Gastroesophageal sphincter (tissue), 4 donors: Measurements from ENCODE around the gene WNK2. TPM values are rescaled to one million over a fixed set of nuclear protein-coding genes. Genes with fewer than 3 reads are reported as not detected.

Source experiments
- ATAC-seq: fragments of 150-250 bp; one replicate; pipeline ENCODE4 v1.9.1; 2016; ENCODE audit warnings: mild to moderate bottlenecking, moderate library complexity
- H3K27ac ChIP-seq, 4 donors: fragments of 200-600 bp; sonication (generic) in 3 of 4; 1 replicate in 3 of 4; 2 replicates in 1 of 4; pipeline ENCODE4 v1.5.1; 2016 to 2019
- H3K27me3 ChIP-seq: fragments of 200-600 bp; sonication (generic); one replicate; pipeline ENCODE4 v1.5.1; 2019
- H3K36me3 ChIP-seq, 2 donors: fragments of 200-600 bp; sonication (generic); one replicate each; pipeline ENCODE4 v1.5.1; 2019; ENCODE audit warnings: control low read depth in 1 of 2
- H3K4me1 ChIP-seq, 3 donors: fragments of 200-600 bp; sonication (generic); 1 replicate in 2 of 3; 2 replicates in 1 of 3; pipeline ENCODE4 v1.5.1; 2016 to 2019; ENCODE audit warnings: control low read depth in 2 of 3
- H3K4me3 ChIP-seq, 2 donors: fragments of 200-600 bp; sonication (generic); one replicate each; pipeline ENCODE4 v1.5.1; 2019; ENCODE audit warnings: mild to moderate bottlenecking in 1 of 2, moderate library complexity in 1 of 2
- H3K9me3 ChIP-seq, 3 donors: fragments of 200-600 bp; sonication (generic); one replicate each; pipeline ENCODE4 v1.5.1; 2017 to 2019; ENCODE audit warnings: control low read depth in 2 of 3
- CTCF ChIP-seq, 4 experiments: fragments of 200-600 bp in 2 of 4; fragments of 450-650 bp in 2 of 4; sonication (generic) in 1 of 4; IDR thresholded peaks; one replicate each; pipeline ENCODE4 v1.5.1; 2017 to 2019; ENCODE audit warnings: antibody characterized with exemption in 4 of 4, mild to moderate bottlenecking in 2 of 4, moderate library complexity in 2 of 4
- EP300 ChIP-seq: sonication (generic); formaldehyde crosslinking; IDR thresholded peaks from one replicate; pipeline ENCODE4 v1.6.1; 2017; ENCODE audit warnings: antibody characterized with exemption, mild to moderate bottlenecking
- POLR2A ChIP-seq, 2 donors: fragments of 450-650 bp; IDR thresholded peaks; one replicate each; pipeline ENCODE4 v1.6.1; 2017; ENCODE audit warnings: antibody characterized with exemption in 2 of 2, mild to moderate bottlenecking in 2 of 2, moderate library complexity in 1 of 2
- POLR2AphosphoS5 ChIP-seq: sonication (generic); formaldehyde crosslinking; IDR thresholded peaks from one replicate; pipeline ENCODE4 v1.6.1; 2017; ENCODE audit warnings: antibody characterized with exemption
- WGBS, 2 donors: methylation state at CpG; one replicate each; pipeline ENCODE4 v1.1.5; 2018; ENCODE audit warnings: low coverage in 1 of 2; 5-methylcytosine and 5-hydroxymethylcytosine counted together
- total RNA-seq, 4 donors: library from RNA; depleted of rRNA; stranded (reverse); fragments of >200 nt; gene quantifications; one replicate each; pipeline ENCODE4 v1.1.0, GENCODE V29; 2016

Gene WNK2
- total RNA-seq, 4 donors from 2014 or later: 26.8 to 104 (median 48.6) TPM

GRCh38 chr9:93191354-93191660 is 7.4 kb downstream of the WNK2 start:
- ATAC-seq: no peak
- TF ChIP-seq POLR2AphosphoS5: no peak
- no peak for TF ChIP-seq EP300
- no peak for TF ChIP-seq POLR2A (IDR thresholded peaks at IDR 0.05)
- TF ChIP-seq CTCF (IDR thresholded peaks at IDR 0.05): no peak
- H3K27me3 ChIP-seq: no peaks in the 10 kb centered on the region
- no peaks in the 10 kb centered on the region for H3K36me3 ChIP-seq
- 87% methylated on average over 4 of the region's 5 CpGs; no CpG with 5 or more reads in 1 of the 2 donors for WGBS, 2 donors
- peaks cover 0 to 2% (median 0%) of the 10 kb centered on the region in 3 donors for H3K9me3 ChIP-seq
- H3K4me3 ChIP-seq: no peak overlapping the region
- peak overlapping the region in 3 of 4 donors; percentile 31 to 88 (median 88) for H3K27ac ChIP-seq
- peaks cover 0 to 94% (median 19%) of the 10 kb centered on the region in 3 donors for H3K4me1 ChIP-seq

GRCh38 chr9:93192721-93193387 is 8.9 kb downstream of the WNK2 start:
- Histone ChIP-seq H3K4me3 (no peak overlapping the region), H3K4me1 (peaks cover 0 to 94% (median 13%) of the 10 kb centered on the region in 3 donors), H3K27ac (peak overlapping the region in 3 of 4 donors; percentile 53 to 64 (median 59)), H3K27me3 (no peaks in the 10 kb centered on the region), H3K36me3 (no peaks in the 10 kb centered on the region), H3K9me3 (peaks cover 0 to 3% (median 0%) of the 10 kb centered on the region in 3 donors)
- WGBS, 2 donors: 62 to 93% methylated on average over 5 to 7 of the region's 11 CpGs
- ATAC-seq: no peak
- TF ChIP-seq POLR2A (IDR thresholded peaks at IDR 0.05) (no peak), POLR2AphosphoS5 (no peak), EP300 (no peak)

- Histone ChIP-seq H3K27me3 (no peaks in the 10 kb centered on the region), H3K9me3 (peaks cover 0 to 3% (median 0%) of the 10 kb centered on the region in 3 donors), H3K36me3 (no peaks in the 10 kb centered on the region), H3K4me1 (peaks cover 0 to 94% (median 11%) of the 10 kb centered on the region in 3 donors), H3K4me3 (no peak overlapping the region), H3K27ac (peak overlapping the region in 3 of 4 donors; percentile 53 to 64 (median 59))
- WGBS, 2 donors: 37 to 56% methylated on average over 4 to 5 of the region's 12 CpGs
- no peak for ATAC-seq
- TF ChIP-seq CTCF (IDR thresholded peaks at IDR 0.05): peak in 1 of 4 experiments; percentile 28
- no peak for TF ChIP-seq EP300
- TF ChIP-seq POLR2A (IDR thresholded peaks at IDR 0.05): no peak
Measured at GRCh38 chr9:93193388-93194220, 9.7 kb downstream of the WNK2 start.

GRCh38 chr9:93194221-93194625 is 10.3 kb downstream of the WNK2 start:
- Histone ChIP-seq H3K36me3 (no peaks in the 10 kb centered on the region), H3K9me3 (peaks cover 0 to 3% (median 0%) of the 10 kb centered on the region in 3 donors), H3K27ac (peak overlapping the region in 2 of 4 donors; percentile 26 to 59), H3K4me1 (peaks cover 0 to 92% (median 10%) of the 10 kb centered on the region in 3 donors), H3K4me3 (no peak overlapping the region), H3K27me3 (no peaks in the 10 kb centered on the region)
- ATAC-seq: no peak
- TF ChIP-seq EP300: no peak
- no peak for TF ChIP-seq POLR2A (IDR thresholded peaks at IDR 0.05)
- no peak for TF ChIP-seq CTCF (IDR thresholded peaks at IDR 0.05)
- peak; percentile 41 for TF ChIP-seq POLR2AphosphoS5
- WGBS, 2 donors: 22 to 23% methylated on average over 1 of the region's 1 CpG

GRCh38 chr9:93194641-93195040 is 10.7 kb downstream of the WNK2 start:
- TF ChIP-seq POLR2AphosphoS5 (no peak), EP300 (no peak), POLR2A (IDR thresholded peaks at IDR 0.05) (no peak), CTCF (IDR thresholded peaks at IDR 0.05) (no peak)
- 7 to 11% methylated on average over 2 to 3 of the region's 3 CpGs for WGBS, 2 donors
- Histone ChIP-seq H3K9me3 (peaks cover 0 to 3% (median 0%) of the 10 kb centered on the region in 3 donors), H3K4me3 (no peak overlapping the region), H3K4me1 (peaks cover 0 to 88% (median 10%) of the 10 kb centered on the region in 3 donors), H3K27me3 (no peaks in the 10 kb centered on the region), H3K27ac (peak overlapping the region in 2 of 4 donors; percentile 26 to 59), H3K36me3 (no peaks in the 10 kb centered on the region)
- ATAC-seq: no peak
